ENCODE data around the gene DMRTA2. TPM values are rescaled to one million over a fixed set of nuclear protein-coding genes. Genes with fewer than 3 reads are reported as not detected.
A peak's percentile ranks its signal among the peaks of the same experiment; 100 is the strongest.

The DMRTA2 gene
- total RNA-seq, 6 experiments from 2014 or later, result not detected

DNA sequence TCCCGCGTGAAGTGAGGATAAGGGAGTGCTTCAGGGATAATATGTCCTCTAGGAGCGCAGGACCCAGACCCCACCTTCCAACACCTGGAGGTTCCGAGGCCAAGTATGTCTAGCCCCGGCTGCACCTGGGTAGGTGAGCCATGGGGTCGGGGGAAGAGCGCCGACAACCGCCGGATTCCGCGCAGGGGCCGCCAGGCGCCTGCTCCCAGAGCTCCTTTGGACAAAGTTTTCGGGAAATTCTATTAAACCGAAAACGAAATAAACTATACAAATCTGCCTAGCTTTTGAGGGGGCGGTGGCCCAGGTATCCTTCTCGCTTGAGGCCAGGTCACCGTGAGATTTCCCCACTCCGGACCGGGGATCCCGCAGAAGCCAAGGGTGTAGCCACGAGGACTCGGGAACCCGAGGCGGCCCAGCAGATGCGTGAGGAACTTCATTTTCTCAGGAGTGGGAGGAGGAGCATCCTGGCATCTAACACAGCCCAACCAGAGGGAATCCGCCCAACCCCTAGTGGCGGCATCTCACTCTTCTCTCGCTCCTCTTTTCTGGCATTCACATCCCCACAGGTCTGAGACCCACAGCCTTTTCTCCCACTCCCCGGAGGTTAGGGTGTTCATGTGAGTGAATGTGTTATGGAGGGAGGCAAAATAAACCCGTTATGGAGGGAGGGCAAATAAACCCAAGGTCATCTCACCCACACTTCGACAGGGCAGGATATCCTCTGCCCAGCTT is 2.3 kb upstream of the DMRTA2 start:
- ATAC-seq (peak in 1 of 4 donors; percentile 8), DNase-seq (no peak)
- H3K4me1 ChIP-seq, result peaks cover 0 to 47% (median 6%) of the 10 kb centered on the region in 4 donors
- H3K27ac ChIP-seq, result no peak overlapping the region
- no peak overlapping the region for H3K4me3 ChIP-seq
- no peaks in the 10 kb centered on the region for H3K36me3 ChIP-seq
- no peaks in the 10 kb centered on the region for H3K9me3 ChIP-seq
- H3K27me3 ChIP-seq, result peaks cover 35 to 81% of the 10 kb centered on the region in 2 donors
- intact Hi-C loops (cut with DNase I), result no loop called here
- 3% methylated on average over 9 of the region's 34 CpGs for WGBS (ENCODE audit: insufficient coverage, low coverage, low lambda C conversion rate, missing lambda C conversion rate)
- TF ChIP-seq POLR2A (IDR thresholded peaks at IDR 0.05), result no peak
- TF ChIP-seq, protein P1, sequence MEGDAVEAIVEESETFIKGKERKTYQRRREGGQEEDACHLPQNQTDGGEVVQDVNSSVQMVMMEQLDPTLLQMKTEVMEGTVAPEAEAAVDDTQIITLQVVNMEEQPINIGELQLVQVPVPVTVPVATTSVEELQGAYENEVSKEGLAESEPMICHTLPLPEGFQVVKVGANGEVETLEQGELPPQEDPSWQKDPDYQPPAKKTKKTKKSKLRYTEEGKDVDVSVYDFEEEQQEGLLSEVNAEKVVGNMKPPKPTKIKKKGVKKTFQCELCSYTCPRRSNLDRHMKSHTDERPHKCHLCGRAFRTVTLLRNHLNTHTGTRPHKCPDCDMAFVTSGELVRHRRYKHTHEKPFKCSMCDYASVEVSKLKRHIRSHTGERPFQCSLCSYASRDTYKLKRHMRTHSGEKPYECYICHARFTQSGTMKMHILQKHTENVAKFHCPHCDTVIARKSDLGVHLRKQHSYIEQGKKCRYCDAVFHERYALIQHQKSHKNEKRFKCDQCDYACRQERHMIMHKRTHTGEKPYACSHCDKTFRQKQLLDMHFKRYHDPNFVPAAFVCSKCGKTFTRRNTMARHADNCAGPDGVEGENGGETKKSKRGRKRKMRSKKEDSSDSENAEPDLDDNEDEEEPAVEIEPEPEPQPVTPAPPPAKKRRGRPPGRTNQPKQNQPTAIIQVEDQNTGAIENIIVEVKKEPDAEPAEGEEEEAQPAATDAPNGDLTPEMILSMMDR (IDR thresholded peaks at IDR 0.05), result no peak

DNA sequence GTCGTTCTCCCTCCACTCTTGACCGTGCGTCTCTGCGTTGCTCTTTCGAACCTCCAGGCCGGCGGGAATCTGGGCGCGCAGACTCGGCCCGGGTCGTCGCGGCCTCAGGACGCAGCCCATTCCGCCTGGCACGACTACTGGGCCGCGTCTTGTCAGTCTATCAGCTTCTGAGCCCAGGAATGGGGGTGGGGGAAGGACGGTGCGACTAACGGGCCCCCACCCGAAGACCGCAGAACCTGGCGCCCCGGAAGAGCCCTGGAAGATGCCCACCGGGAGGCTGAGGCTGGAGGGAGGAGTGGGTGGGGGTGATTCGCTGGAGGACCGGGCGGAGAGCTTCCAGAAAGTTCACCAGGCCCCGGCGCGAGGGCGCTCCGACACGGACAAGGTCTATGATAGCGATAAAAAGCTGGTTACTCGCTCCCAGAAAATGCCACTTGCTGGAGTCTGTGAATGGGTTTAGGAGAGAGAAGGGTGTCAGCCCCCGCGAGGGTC is 1.7 kb upstream of the DMRTA2 start:
- no peak for ATAC-seq
- H3K27ac ChIP-seq, result no peak overlapping the region
- no peaks in the 10 kb centered on the region for H3K36me3 ChIP-seq
- 3% methylated on average over 35 of the region's 40 CpGs for WGBS (ENCODE audit: insufficient coverage, low coverage, low lambda C conversion rate, missing lambda C conversion rate)
- peaks cover 0 to 48% (median 6%) of the 10 kb centered on the region in 4 donors for H3K4me1 ChIP-seq
- no peak overlapping the region for H3K4me3 ChIP-seq
- intact Hi-C loops (cut with DNase I), result no loop called here
- H3K27me3 ChIP-seq, result peaks cover 36 to 80% of the 10 kb centered on the region in 2 donors
- no peak for DNase-seq
- no peaks in the 10 kb centered on the region for H3K9me3 ChIP-seq
- TF ChIP-seq POLR2A (IDR thresholded peaks at IDR 0.05), result no peak
- TF ChIP-seq, protein P1 (IDR thresholded peaks at IDR 0.05), result no peak

DNA sequence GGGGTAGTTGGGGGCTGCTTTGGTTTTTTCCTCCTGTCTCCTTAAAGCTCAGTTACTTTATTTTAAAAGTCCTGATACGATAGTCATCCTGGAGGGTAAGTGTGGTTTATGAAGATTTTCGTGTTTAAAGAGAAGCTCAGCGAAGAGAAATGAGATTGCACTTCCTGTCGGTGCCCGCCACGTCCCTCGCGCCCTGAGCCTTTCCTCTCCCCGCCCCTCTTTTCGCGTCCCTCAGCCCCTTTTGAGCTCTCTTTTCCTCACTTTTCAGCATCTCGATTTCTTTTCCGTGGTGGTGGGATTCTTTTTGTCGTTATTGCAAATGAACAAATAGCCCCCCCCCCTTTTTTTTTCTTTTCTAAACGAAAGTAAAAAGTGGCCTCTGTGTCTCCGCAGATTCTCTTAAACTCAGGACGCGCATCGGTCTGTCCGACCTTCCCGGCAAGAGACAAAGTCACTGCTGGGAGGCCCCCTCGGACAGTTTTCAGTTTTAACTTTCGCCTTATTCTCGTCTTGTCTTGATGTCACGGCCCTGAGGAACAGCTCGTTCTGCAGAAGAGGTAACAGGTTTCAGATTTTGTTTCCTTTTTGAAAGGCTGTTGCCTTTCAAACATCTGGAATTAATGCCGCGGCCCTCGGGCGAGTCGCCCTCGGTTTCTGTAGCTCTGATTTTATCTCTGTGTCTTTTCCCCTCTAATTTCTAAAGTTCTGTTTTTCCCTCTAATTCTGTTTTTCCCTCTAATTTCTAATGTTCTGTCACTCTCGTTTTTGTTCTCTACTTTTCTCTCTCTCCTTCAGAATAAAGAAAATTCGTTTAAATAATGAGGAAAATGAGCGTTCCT is 1.0 kb upstream of the DMRTA2 start:
- Histone ChIP-seq H3K4me1 (peaks cover 0 to 48% (median 6%) of the 10 kb centered on the region in 4 donors), H3K27ac (no peak overlapping the region), H3K27me3 (peaks cover 33 to 79% of the 10 kb centered on the region in 2 donors), H3K36me3 (no peaks in the 10 kb centered on the region), H3K9me3 (no peaks in the 10 kb centered on the region), H3K4me3 (peak overlapping the region in 1 of 3 donors; percentile 16)
- TF ChIP-seq, protein P1 (IDR thresholded peaks at IDR 0.05), result no peak
- TF ChIP-seq POLR2A (IDR thresholded peaks at IDR 0.05), result no peak
- DNase-seq (no peak), ATAC-seq (no peak)
- 6% methylated on average over 35 of the region's 35 CpGs for WGBS (ENCODE audit: insufficient coverage, low coverage, low lambda C conversion rate, missing lambda C conversion rate)
- intact Hi-C loops (cut with DNase I), result no loop called here

DNA sequence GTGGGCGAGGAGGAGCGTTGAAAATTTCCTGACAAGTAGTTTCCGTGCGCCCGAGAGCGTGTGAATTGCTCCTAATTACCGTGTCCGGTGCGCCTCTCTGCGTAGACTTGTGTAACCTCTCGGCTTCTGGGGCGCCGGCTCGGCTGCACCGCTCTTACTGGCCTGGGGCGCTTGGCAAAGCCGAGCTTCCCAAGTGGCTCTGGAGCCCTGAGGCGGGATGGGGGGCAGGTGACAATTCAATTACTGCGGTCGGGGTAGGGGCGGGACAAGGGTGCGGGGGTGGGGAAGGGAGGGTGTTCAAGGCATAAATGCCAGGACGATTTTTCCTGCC is 392 bp upstream of the DMRTA2 start:
- 6% methylated on average over 15 of the region's 23 CpGs for WGBS (ENCODE audit: insufficient coverage, low coverage, low lambda C conversion rate, missing lambda C conversion rate)
- no peaks in the 10 kb centered on the region for H3K36me3 ChIP-seq
- intact Hi-C loops (cut with DNase I), result no loop called here
- no peaks in the 10 kb centered on the region for H3K9me3 ChIP-seq
- TF ChIP-seq, protein P1 (IDR thresholded peaks at IDR 0.05), result no peak
- TF ChIP-seq POLR2A (IDR thresholded peaks at IDR 0.05), result no peak
- H3K4me1 ChIP-seq, result peaks cover 0 to 50% (median 6%) of the 10 kb centered on the region in 4 donors
- H3K27me3 ChIP-seq, result peaks cover 31 to 79% of the 10 kb centered on the region in 2 donors
- H3K27ac ChIP-seq, result no peak overlapping the region
- no peak for ATAC-seq
- DNase-seq, result no peak
- H3K4me3 ChIP-seq, result peak overlapping the region in 1 of 3 donors; percentile 16
